ENCODE results near the gene FRMD1. TPM values are rescaled to one million over a fixed set of nuclear protein-coding genes. Genes with fewer than 3 reads are reported as not detected.

Gene FRMD1
- total and polyA plus RNA-seq, 10 of the 15 experiments (the other 5 are each of a cell fraction or from before 2014, with no cell fraction given): not detected

DNA sequence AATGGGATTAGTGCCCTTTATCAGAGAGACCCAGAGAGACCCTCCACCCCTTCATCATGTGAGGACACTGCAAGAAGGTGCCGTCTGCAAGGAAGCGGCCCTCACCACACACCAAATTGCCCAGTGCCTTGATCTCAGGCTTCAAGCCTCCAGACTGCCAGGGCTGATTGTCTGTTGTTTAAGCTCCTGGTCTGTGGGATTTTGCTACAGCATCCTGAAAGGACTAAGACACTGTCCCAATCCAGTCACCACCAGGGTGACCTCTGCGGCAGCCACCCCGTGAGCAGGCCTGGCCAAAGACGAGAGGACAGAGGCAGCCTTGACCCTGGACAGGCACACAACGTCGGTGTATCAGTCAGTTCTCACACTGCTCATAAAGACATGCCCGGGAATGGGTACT, 13.5 kb upstream of the FRMD1 start:
- RAD21 ChIA-PET (ENCODE audit: unreplicated experiment): no interaction called here
- in situ Hi-C loops (cut with MboI): no loop called here

DNA sequence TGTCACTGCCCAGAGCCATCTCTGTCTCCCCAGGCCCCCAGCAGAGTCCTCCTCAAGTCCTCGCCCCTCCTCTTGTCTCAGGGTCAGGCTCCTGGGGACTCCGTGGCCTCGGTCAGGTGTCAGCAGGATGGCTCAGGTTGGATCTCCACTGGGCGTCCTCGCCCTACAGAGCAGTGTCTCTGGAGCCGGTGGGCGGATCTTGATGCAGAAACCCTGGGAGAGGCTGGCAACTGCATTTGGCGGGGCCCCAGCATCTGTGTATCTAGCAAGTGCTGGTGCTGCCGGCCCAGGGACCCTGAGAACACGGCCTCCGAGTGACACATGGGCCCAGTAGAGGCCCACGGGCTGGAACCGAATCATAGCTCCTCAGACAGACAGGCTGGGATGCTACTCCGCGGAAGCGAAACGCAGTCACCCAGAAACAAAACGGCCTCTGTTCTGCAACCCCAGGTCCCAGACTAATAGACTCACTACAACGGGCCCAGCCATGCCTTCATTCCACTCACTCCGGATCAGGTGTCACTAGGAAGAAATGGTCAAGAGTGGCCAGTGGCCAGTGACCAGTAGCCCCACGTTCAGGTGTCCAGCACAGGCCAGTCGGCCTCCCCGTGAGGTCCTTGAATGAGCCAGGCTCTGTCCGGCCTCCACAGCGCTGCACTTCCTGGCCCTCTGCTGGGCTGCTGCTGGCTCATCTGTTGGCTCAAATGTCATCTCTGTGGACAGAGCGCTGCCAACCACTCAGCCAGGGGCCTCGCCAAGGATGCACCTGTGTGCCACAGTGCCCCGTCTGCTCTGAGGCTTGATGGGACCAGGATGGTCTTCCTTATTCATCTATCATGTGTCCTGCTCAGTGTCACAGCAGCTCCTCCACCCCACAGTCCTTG, 12.6 kb upstream of the FRMD1 start:
- Histone ChIP-seq H3K4me1 (ENCODE audit: control insufficient read depth, insufficient read depth, low read length) (no peaks in the 10 kb centered on the region), H3K9ac (ENCODE audit: control insufficient read depth, insufficient read depth, low read length) (no peak overlapping the region), H3K27me3 (replicated peaks in 1 of 2; ENCODE audit: control insufficient read depth in 2 of 2, insufficient read depth in 2 of 2, low read length in 1 of 2) (no peaks in the 10 kb centered on the region), H2AFZ (ENCODE audit: control insufficient read depth, low read depth, low read length) (no peak overlapping the region), H4K20me1 (ENCODE audit: control insufficient read depth, insufficient read depth) (no peaks in the 10 kb centered on the region), H3K27ac (ENCODE audit: control insufficient read depth, insufficient read depth) (no peak overlapping the region), H3K9me3 (replicated peaks; ENCODE audit: control insufficient read depth, insufficient read depth, low read length) (no peaks in the 10 kb centered on the region; the same call in 2 of the 3 replicates), H3K36me3 (ENCODE audit: control insufficient read depth in 2 of 2, insufficient read depth in 2 of 2, low read length in 1 of 2) (no peaks in the 10 kb centered on the region), H3K79me2 (ENCODE audit: control insufficient read depth, insufficient read depth, low read length) (no peaks in the 10 kb centered on the region), H3K4me2 (ENCODE audit: control insufficient read depth, insufficient read depth) (no peak overlapping the region), H3K4me3 (no peak overlapping the region)
- ATAC-seq (no peak), FAIRE-seq (no peak), DNase-seq (ENCODE audit: low read depth, low spot score) (no peak)
- RAD21 ChIA-PET (ENCODE audit: unreplicated experiment): no interaction called here
- SMC1A ChIA-PET (ENCODE audit: uncharacterized antibody, unreplicated experiment): no interaction called here
- 66% methylated on average over 26 of the region's 28 CpGs for WGBS (ENCODE audit: insufficient coverage, insufficient replicate concordance, low lambda C conversion rate, missing lambda C conversion rate)
- CTCF ChIA-PET: no interaction called here
- no TSS peak for BruUV-seq (replicated peaks)
- in situ Hi-C loops (cut with MboI) (no loop called here), intact Hi-C loops (cut with micrococcal nuclease; ENCODE audit: unreplicated experiment) (no loop called here)
- POLR2A ChIA-PET: no interaction called here
- TF ChIP-seq ZBED1 (IDR thresholded peaks at IDR 0.05; ENCODE audit: borderline replicate concordance) (no peak), RELA (IDR thresholded peaks at IDR 0.05; ENCODE audit: borderline replicate concordance, partially characterized antibody) (no peak), ASH2L (IDR thresholded peaks at IDR 0.05; ENCODE audit: borderline replicate concordance, low read depth) (no peak), FOS (IDR thresholded peaks at IDR 0.05; ENCODE audit: borderline replicate concordance, extremely low read depth, insufficient read length) (no peak), RUNX3 (IDR thresholded peaks at IDR 0.05; ENCODE audit: low read length) (no peak), MYB (IDR thresholded peaks at IDR 0.05; ENCODE audit: borderline replicate concordance, low read depth, low read length) (no peak), NR2C2 (IDR thresholded peaks at IDR 0.05; ENCODE audit: borderline replicate concordance, control insufficient read depth, insufficient read length, low read depth) (no peak), HCFC1 (IDR thresholded peaks at IDR 0.05; ENCODE audit: low read length) (no peak), ZNF384 (IDR thresholded peaks at IDR 0.05; ENCODE audit: borderline replicate concordance, low read depth, low read length) (no peak), SREBF1 (IDR thresholded peaks at IDR 0.05; ENCODE audit: low read length) (no peak), JUNB (IDR thresholded peaks at IDR 0.05) (no peak)
- TF ChIP-seq, protein P1, sequence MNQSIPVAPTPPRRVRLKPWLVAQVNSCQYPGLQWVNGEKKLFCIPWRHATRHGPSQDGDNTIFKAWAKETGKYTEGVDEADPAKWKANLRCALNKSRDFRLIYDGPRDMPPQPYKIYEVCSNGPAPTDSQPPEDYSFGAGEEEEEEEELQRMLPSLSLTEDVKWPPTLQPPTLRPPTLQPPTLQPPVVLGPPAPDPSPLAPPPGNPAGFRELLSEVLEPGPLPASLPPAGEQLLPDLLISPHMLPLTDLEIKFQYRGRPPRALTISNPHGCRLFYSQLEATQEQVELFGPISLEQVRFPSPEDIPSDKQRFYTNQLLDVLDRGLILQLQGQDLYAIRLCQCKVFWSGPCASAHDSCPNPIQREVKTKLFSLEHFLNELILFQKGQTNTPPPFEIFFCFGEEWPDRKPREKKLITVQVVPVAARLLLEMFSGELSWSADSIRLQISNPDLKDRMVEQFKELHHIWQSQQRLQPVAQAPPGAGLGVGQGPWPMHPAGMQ (IDR thresholded peaks at IDR 0.05; ENCODE audit: borderline replicate concordance): no peak

More for the DNA sequence above, 13.5 kb upstream of the FRMD1 start:
- ATAC-seq: no peak
- Histone ChIP-seq H3K4me2 (ENCODE audit: control insufficient read depth, insufficient read depth) (no peak overlapping the region), H4K20me1 (ENCODE audit: control insufficient read depth, insufficient read depth) (no peaks in the 10 kb centered on the region), H3K36me3 (ENCODE audit: control insufficient read depth in 2 of 2, insufficient read depth in 2 of 2, low read length in 1 of 2) (no peaks in the 10 kb centered on the region), H3K9me3 (replicated peaks; ENCODE audit: control insufficient read depth, insufficient read depth, low read length) (no peaks in the 10 kb centered on the region; the same call in 2 of the 3 replicates), H3K27me3 (replicated peaks in 1 of 2; ENCODE audit: control insufficient read depth in 2 of 2, insufficient read depth in 2 of 2, low read length in 1 of 2) (no peaks in the 10 kb centered on the region), H3K4me1 (ENCODE audit: control insufficient read depth, insufficient read depth, low read length) (no peaks in the 10 kb centered on the region), H3K9ac (ENCODE audit: control insufficient read depth, insufficient read depth, low read length) (no peak overlapping the region), H2AFZ (ENCODE audit: control insufficient read depth, low read depth, low read length) (no peak overlapping the region), H3K4me3 (no peak overlapping the region), H3K27ac (ENCODE audit: control insufficient read depth, insufficient read depth) (no peak overlapping the region), H3K79me2 (ENCODE audit: control insufficient read depth, insufficient read depth, low read length) (no peaks in the 10 kb centered on the region)
- intact Hi-C loops (cut with micrococcal nuclease; ENCODE audit: unreplicated experiment): no loop called here
- BruUV-seq (replicated peaks): no TSS peak
- SMC1A ChIA-PET (ENCODE audit: uncharacterized antibody, unreplicated experiment): no interaction called here
- TF ChIP-seq, protein P2, sequence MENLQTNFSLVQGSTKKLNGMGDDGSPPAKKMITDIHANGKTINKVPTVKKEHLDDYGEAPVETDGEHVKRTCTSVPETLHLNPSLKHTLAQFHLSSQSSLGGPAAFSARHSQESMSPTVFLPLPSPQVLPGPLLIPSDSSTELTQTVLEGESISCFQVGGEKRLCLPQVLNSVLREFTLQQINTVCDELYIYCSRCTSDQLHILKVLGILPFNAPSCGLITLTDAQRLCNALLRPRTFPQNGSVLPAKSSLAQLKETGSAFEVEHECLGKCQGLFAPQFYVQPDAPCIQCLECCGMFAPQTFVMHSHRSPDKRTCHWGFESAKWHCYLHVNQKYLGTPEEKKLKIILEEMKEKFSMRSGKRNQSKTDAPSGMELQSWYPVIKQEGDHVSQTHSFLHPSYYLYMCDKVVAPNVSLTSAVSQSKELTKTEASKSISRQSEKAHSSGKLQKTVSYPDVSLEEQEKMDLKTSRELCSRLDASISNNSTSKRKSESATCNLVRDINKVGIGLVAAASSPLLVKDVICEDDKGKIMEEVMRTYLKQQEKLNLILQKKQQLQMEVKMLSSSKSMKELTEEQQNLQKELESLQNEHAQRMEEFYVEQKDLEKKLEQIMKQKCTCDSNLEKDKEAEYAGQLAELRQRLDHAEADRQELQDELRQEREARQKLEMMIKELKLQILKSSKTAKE (IDR thresholded peaks at IDR 0.05; ENCODE audit: low read depth, poor library complexity, severe bottlenecking): no peak
- TF ChIP-seq PML (IDR thresholded peaks at IDR 0.05; ENCODE audit: low read length): no peak
- WGBS (ENCODE audit: insufficient coverage, insufficient replicate concordance, low lambda C conversion rate, missing lambda C conversion rate): 41% methylated on average over 8 of the region's 8 CpGs
- FAIRE-seq: no peak
- POLR2A ChIA-PET: no interaction called here
- CTCF ChIA-PET: no interaction called here
- DNase-seq (ENCODE audit: low read depth, low spot score): no peak
